Calu3 (cell line): ENCODE measurements around the gene ST7. TPM values are rescaled to one million over a fixed set of nuclear protein-coding genes. Genes with fewer than 3 reads are reported as not detected.

Source experiments
- BruUV-seq: library from RNA; stranded (reverse); fragments of 400-500 nt; replicated peaks from 2 replicates; lab custom pipeline; 2021; lab: Mats Ljungman, UMichigan
- CTCF ChIA-PET: fragments of 300-600 bp; sonication (Branson Sonifier 250); formaldehyde crosslinking; loops from one replicate; lab custom pipeline; 2022; ENCODE audit warnings: antibody characterized with exemption; lab: Charles Lee
- DNase-seq: peaks from one replicate; pipeline ENCODE4 v3.0.0; 2022
- H3K27ac Mint-ChIP-seq: one replicate; pipeline ENCODE4 v1.8.0; 2022; ENCODE audit warnings: mixed read lengths; ENCODE audit not compliant: unreplicated experiment
- H3K27me3 Mint-ChIP-seq: one replicate; pipeline ENCODE4 v1.8.0; 2022; ENCODE audit warnings: mixed read lengths; ENCODE audit not compliant: unreplicated experiment
- H3K36me3 Mint-ChIP-seq: one replicate; pipeline ENCODE4 v1.8.0; 2022; ENCODE audit warnings: mild to moderate bottlenecking, moderate library complexity, mixed read lengths; ENCODE audit not compliant: insufficient read depth, unreplicated experiment
- H3K4me1 Mint-ChIP-seq: one replicate; pipeline ENCODE4 v1.8.0; 2022; ENCODE audit warnings: mild to moderate bottlenecking, low read depth, mixed read lengths; ENCODE audit not compliant: unreplicated experiment
- H3K4me3 Mint-ChIP-seq: one replicate; pipeline ENCODE4 v1.8.0; 2022; ENCODE audit warnings: mild to moderate bottlenecking, low read depth, moderate library complexity, mixed read lengths; ENCODE audit not compliant: unreplicated experiment
- H3K9me3 Mint-ChIP-seq: one replicate; pipeline ENCODE4 v1.8.0; 2022; ENCODE audit warnings: low read depth, mixed read lengths; ENCODE audit not compliant: unreplicated experiment
- intact Hi-C: fragments of 100-400 bp; cut with micrococcal nuclease; formaldehyde crosslinking; loops from one replicate; pipeline ENCODE4 v1.10.0; 2022; ENCODE audit not compliant: unreplicated experiment
- total RNA-seq: library from RNA; stranded (reverse); gene quantifications from 2 replicates; pipeline ENCODE4 v1.2.3, GENCODE V29; 2022
- TF ChIP-seq, protein P1 (sequence below): fragments of 200-600 bp; IDR thresholded peaks from one replicate; pipeline ENCODE4 v1.8.0; 2022; ENCODE audit warnings: antibody characterized with exemption; ENCODE audit not compliant: unreplicated experiment

The ST7 gene
- total RNA-seq, 1 experiment from 2014 or later, result 17.7 TPM

DNA sequence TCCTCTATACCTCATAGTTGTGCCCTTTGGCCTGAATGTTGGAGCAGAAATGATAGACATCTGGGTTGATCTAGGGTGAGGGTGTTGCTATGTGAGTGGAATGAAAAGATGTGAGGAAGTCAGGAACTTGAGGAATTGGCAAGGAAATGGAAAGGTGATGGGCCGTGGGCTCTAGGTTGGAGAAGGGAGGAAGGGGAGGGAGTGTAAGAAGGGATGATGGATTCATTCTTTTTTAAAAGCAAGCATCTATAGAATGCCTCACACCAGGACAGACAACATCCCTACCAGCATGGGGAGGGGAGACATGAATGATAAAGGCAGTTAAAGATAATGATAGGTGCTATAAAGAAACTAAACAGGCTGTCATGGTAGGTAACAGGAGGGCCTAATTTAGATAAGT is 201.4 kb downstream of the ST7 start:
- intact Hi-C loops, result no loop called here
- no TSS peak for BruUV-seq
- H3K4me1 Mint-ChIP-seq, result no peaks in the 10 kb centered on the region
- H3K36me3 Mint-ChIP-seq, result no peaks in the 10 kb centered on the region
- TF ChIP-seq, protein P1, sequence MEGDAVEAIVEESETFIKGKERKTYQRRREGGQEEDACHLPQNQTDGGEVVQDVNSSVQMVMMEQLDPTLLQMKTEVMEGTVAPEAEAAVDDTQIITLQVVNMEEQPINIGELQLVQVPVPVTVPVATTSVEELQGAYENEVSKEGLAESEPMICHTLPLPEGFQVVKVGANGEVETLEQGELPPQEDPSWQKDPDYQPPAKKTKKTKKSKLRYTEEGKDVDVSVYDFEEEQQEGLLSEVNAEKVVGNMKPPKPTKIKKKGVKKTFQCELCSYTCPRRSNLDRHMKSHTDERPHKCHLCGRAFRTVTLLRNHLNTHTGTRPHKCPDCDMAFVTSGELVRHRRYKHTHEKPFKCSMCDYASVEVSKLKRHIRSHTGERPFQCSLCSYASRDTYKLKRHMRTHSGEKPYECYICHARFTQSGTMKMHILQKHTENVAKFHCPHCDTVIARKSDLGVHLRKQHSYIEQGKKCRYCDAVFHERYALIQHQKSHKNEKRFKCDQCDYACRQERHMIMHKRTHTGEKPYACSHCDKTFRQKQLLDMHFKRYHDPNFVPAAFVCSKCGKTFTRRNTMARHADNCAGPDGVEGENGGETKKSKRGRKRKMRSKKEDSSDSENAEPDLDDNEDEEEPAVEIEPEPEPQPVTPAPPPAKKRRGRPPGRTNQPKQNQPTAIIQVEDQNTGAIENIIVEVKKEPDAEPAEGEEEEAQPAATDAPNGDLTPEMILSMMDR, result no peak
- H3K27ac Mint-ChIP-seq, result no peak overlapping the region
- no peaks in the 10 kb centered on the region for H3K27me3 Mint-ChIP-seq
- CTCF ChIA-PET, result no interaction called here
- H3K9me3 Mint-ChIP-seq, result no peaks in the 10 kb centered on the region
- no peak overlapping the region for H3K4me3 Mint-ChIP-seq
- no peak for DNase-seq

DNA sequence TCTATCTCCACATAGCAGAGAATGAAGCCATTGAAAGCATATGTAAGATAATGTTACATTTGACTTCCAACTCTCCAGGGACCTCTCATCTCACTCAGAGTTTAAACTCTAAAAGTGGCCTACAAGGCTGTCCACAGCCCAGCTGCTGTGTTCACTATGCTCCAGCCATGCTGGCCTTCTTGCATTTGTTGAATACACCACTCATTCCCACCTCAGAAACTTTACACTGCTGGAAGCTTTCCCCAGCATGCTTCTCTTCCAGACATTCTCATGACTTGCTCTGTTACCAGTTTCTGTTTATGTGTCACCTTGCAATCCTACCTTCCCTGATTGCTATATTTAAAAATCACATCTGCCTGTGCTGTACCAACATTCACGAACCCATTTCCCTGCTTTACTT is 202.4 kb downstream of the ST7 start:
- TF ChIP-seq, protein P1, result no peak
- DNase-seq, result no peak
- no peaks in the 10 kb centered on the region for H3K27me3 Mint-ChIP-seq
- no peak overlapping the region for H3K27ac Mint-ChIP-seq
- no peaks in the 10 kb centered on the region for H3K4me1 Mint-ChIP-seq
- no TSS peak for BruUV-seq
- intact Hi-C loops, result no loop called here
- H3K9me3 Mint-ChIP-seq, result no peaks in the 10 kb centered on the region
- no peak overlapping the region for H3K4me3 Mint-ChIP-seq
- CTCF ChIA-PET, result no interaction called here
- no peaks in the 10 kb centered on the region for H3K36me3 Mint-ChIP-seq

DNA sequence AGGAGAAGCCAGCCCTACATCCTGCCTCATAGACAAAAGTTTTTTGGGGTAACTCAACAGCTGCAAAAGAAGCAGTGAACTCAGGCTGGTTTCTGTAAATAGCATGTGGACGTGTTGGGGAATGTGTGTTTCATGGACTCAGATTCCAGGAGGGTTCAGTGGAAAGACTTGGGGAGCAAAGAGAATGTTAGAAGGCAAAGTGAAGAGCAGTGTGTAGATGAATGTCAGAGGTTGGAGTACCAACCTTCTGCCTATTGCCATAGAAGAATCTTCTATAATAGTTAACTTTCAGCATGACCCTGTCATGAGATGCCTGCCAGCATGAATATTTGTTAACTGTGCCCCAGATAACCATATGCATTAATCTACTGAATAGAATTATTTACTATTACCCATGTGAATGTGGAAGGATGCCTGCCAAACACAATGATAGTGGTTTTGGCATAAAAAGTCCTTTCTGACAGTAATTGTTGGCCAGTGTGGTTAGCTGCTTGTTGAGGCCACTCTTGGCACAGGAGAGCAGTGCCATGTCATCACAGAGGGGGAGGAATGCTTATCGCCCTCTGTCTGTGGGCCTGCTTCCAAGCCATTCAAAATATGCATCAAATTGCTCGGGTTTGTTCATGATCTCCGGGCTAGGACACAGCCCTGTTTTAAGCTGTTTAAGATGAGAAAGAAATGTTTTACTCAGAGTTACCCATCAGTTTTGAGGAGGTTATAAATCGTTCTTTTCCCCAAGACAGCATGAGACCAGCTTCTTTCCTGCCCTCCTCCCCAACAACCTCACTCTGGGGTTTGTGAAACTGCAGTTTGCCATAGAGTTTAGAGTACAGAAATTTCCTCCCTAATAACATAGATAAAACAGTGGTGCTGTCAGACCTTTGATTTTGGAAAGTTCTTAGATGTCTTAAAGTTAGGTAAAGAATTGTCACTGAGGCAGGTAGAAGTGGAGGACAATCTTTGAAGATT is 204.2 kb downstream of the ST7 start:
- Mint-ChIP-seq H3K36me3 (no peaks in the 10 kb centered on the region), H3K4me1 (no peaks in the 10 kb centered on the region), H3K27ac (no peak overlapping the region), H3K9me3 (no peaks in the 10 kb centered on the region), H3K4me3 (no peak overlapping the region), H3K27me3 (no peaks in the 10 kb centered on the region)
- DNase-seq, result no peak
- intact Hi-C loops, result no loop called here
- no TSS peak for BruUV-seq
- CTCF ChIA-PET, result no interaction called here
- TF ChIP-seq, protein P1, result no peak

DNA sequence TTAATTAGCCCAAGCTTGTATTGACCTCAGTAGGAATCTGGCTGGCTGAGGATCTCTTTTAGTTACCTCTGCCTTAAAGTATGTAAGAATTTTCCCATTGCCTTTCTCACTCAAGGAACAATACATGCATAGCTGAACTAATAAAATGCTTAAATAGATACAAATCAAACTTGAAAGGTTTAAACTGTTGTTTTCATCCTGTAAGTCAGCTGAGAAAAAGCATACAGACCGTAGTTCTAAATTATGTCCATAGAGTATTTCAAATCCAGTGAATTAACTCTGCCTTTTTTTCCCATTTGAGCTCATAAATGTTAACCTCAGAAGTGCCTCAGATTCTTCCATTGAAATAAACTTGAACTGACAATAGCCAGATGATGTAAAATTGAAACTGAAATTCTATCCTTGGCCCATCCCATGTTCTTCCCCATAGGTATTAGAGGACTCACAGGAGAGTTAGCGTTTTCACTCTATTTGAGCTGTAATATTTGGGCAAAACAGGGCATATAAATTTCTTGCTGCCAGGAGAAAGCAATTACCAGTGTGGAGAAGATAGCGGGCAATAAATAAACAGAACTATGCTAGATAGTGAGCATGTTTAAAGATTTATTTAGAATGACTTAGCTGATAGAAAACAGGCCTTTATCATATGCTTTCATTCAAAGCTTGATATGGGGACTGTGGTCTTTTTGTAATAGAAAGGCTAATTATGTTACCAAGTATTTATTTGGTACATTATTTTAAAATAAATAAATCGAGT is 205.8 kb downstream of the ST7 start:
- CTCF ChIA-PET, result no interaction called here
- H3K36me3 Mint-ChIP-seq, result no peaks in the 10 kb centered on the region
- TF ChIP-seq, protein P1, result no peak
- intact Hi-C loops, result no loop called here
- no TSS peak for BruUV-seq
- no peak overlapping the region for H3K27ac Mint-ChIP-seq
- H3K9me3 Mint-ChIP-seq, result no peaks in the 10 kb centered on the region
- no peak overlapping the region for H3K4me3 Mint-ChIP-seq
- no peak for DNase-seq
- no peaks in the 10 kb centered on the region for H3K4me1 Mint-ChIP-seq
- H3K27me3 Mint-ChIP-seq, result no peaks in the 10 kb centered on the region
